HuH-7 (cell line): ENCODE measurements around the gene ZNF24.

ENCODE experiments used
- DNase-seq: peaks from one replicate; pipeline ENCODE4 v3.0.0; 2011; ENCODE audit warnings: low spot score

ZNF24 gene

DNA sequence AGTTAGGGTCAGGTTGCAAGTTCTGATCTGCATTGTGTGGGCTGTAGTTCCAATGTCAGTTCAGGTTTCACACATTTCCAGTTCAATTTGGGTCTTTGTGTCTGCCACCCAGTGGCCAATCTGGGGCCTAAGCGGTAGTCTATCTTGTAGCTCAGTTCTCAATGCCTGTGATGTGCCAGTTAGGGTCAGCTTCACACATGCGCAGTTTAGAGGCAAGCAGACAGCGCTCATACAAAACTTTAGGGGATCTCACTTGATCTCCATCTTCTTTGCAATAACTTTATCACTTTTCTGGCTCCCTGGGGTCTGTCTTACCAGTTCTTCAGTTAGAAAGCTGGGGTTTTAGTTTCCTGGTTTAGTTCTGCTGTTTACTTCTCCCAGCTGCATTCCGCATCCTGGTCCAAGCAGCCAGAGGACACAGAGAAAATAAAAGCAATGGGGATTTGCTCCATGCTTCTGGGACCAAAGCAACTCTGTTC is 11.0 kb upstream of the ZNF24 start:
- DNase-seq, result peak; percentile 48

DNA sequence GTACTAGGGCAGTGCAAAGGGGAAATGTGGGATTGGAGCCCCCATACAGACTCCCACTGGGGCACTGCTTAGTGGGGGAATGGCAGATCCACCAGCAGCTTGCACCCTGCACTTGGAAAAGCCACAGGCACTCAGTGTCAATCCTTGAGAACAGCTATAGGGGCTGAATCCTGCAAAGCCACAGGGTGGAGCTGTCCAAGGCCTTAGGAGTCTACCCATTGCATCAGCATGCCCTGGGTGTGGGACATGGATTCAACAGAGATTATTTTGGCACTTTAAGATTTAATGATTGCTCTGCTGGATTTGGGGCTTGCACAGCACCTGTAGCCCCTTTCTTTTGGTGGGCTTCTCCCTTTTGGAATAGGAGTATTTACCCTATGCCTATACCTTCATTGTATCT is 8.6 kb upstream of the ZNF24 start:
- no peak for DNase-seq

- DNase-seq, result no peak
These were observed 8.1 kb upstream of the ZNF24 start for GRCh38 chr18:35352283-35352682.

GRCh38 chr18:35348001-35348400 is 3.8 kb upstream of the ZNF24 start:
- DNase-seq, result no peak

DNA sequence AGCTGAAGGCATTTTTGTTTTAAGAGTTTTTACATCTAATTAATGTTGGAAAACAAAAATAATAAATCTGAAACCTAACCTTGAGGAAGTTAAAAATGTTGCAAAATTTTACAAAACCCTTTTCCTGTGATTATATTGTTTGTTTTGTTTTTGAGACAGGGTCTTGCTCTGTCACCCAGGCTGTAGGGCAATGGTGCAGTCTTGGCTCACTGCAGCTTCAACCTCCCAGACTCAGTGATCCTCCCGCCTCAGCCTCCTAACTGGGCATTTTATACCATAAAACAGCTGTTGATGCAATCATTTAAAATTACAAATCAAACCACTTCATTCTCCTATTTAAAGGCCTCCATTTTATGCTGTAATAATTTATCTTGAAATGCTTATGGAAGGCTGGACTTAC is 1.7 kb upstream of the ZNF24 start:
- DNase-seq, result no peak

GRCh38 chr18:35345460-35345921 is 1.3 kb upstream of the ZNF24 start:
- no peak for DNase-seq

DNA sequence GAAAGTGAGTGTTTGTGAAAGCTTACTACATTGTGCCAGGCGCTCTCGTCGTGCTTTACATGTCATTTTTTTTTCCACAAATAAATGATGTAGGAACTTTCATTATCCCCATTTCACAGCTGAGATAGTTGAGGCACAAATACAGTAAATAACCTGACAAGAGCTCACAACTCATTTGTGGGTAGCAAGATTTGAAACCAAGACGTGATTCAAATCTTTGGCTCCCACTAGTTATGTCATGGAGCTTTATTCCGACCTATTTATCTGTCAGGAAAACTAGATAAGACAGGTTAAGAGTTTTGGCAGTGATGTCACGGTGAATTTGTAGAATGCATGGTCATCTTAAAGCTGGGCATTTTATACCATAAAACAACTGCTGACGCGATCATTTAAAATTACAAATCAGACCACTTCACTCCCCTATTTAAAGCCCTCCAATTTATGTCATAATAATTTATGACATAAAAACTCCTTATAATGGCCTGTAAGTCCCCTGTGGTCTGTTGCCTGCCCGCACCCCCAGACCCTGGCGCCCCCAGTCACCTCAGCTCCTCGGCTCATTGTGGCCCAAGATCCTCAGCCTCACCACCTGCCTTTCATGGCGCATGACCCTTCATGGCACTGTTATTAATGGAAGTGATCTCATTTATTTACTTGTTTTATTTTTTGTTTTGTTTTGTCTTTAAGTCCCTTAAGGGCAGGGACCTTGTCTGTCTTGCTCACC is 678 bp upstream of the ZNF24 start:
- no peak for DNase-seq

GRCh38 chr18:35343488-35343935 is 708 bp downstream of the ZNF24 start:
- no peak for DNase-seq

DNA sequence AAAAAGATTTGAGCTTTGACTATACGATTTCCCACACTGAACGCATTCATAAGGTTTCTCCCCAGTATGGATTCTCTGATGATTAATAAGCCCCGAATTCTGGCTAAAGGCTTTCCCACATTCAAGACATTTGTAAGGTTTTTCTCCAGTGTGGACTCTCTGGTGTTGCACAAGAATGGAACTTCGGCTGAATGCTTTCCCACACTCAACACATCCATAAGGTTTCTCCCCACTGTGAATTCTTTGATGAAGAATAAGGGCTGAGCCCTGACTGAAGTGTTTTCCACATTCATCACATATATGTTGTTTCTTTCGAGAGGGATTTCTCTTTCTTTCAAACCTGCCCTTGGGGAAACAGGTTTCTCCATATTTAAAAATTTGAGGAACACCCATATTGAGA is 6.9 kb downstream of the ZNF24 start:
- DNase-seq, result no peak

- DNase-seq, result no peak
These were observed 8.4 kb downstream of the ZNF24 start for GRCh38 chr18:35335866-35336265.

GRCh38 chr18:35334821-35335220 is 9.4 kb downstream of the ZNF24 start:
- DNase-seq, result no peak

- DNase-seq, result no peak
These were observed 10.0 kb downstream of the ZNF24 start for GRCh38 chr18:35334212-35334611.

DNA sequence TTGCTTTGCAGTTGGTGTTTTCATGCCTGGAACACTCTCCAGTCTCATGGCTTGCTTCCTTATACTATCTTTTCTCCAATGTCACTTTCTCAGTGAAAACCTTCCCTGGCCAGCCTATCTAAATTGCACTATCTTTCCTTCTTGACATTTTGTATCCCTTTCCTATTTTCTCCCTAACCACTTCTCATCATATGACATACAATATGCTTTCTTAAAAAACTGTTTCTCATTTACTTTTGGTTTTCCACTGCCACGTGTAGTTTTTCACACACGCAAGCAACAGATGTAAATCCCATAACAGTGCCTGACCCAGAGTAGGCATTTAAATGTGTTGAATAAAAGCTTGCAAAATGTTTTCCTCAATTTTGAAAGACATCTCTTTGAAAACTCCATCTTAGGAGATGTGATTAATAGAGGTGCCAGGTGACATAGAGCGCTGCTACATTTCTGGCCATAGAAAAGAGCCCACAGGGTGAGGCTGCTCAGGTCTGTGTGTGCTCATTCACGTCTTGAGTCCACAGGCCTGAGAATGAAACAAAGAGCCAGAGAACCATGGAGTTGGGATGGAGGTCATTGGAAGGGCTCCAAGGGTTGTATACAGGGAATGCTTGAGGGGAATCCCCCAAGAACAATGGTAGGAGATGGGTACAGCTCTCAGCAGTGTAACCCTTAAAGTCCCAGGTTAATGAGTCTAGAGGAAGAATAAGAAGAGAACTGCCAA is 12.7 kb downstream of the ZNF24 start:
- no peak for DNase-seq

- DNase-seq, result no peak
These were observed 15.4 kb downstream of the ZNF24 start for GRCh38 chr18:35328868-35329267.

GRCh38 chr18:35326695-35327387 is 17.4 kb downstream of the ZNF24 start:
- DNase-seq, result no peak

GRCh38 chr18:35324926-35325655 is 19.1 kb downstream of the ZNF24 start:
- DNase-seq, result no peak

DNA sequence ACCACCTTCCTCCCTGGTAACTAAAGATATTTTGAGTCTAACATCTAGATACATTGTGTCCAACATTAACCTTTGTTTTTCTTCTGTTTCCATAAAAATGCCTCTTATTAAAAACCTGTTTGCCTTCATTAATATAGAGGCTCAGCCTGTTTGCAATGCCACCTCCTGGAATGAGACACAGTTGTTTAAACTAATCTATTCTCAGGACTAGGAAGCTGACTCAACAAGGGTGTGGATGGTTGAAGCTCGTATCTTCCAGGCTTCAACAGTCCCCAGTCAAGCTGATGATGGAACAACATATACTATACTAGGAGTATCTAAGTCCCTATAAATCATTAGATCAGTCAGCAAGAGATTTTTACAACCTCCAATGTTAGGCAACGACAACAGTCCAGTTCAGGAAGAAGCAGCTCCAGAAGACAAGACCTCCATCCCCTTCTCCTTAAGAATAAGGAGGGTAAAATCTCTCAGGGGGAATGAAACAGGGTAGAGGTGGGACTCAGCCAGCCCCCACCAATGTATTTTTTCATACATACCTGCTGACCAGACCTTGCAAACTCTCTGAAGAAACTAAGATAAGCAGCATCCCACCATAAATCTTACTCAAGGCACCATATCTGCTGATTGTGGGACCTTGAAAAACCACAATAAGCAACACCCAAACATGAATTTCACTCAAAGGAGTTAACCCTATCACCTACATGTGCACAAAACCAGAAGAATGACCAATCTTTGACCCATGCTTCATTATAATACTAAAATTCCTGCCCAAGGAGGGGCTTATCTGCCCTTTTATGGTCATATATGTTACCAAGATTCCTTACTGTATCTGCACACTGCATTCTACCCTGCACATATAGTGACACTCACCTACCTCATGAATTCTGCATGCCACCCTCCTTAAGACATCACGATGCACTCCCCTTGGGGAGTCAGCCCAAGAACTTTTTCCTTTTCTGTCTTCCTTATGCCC is 21.4 kb downstream of the ZNF24 start:
- no peak for DNase-seq

DNA sequence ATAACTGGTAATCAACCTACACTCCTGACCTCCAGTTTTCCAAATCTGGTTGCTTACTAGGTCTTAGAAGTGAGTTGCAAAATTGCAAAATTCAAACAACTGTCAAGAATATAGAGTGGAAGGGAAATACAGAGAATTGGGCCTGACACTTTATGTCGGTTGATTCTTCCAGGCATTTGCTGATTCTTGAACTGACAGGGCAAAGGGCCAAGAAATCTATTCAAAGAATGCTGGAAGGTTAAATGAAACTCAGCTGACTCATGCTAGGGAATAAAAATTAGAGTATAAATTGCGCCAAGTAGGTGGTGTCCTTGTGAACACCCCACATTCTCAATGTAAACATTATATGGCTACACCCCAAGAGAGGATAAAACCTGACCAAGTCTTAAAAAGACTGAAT is 32.7 kb downstream of the ZNF24 start:
- DNase-seq, result no peak

DNA sequence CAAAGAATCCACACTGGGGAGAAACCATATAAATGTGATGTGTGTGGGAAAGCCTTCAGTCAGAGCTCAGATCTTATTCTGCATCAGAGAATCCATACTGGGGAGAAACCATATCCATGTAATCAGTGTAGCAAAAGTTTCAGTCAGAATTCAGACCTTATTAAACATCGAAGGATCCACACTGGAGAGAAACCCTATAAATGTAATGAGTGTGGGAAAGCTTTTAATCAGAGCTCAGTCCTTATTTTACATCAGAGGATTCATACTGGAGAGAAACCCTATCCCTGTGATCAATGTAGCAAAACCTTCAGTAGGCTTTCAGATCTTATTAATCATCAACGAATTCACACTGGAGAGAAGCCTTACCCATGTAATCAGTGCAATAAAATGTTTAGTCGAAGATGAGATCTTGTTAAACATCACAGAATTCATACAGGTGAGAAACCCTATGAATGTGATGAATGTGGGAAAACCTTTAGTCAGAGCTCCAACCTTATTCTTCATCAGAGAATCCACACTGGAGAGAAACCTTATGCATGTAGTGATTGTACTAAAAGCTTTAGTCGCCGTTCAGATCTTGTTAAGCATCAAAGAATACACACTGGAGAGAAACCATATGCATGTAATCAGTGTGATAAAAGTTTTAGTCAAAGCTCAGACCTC is 37.5 kb downstream of the ZNF24 start:
- no peak for DNase-seq

GRCh38 chr18:35303610-35304009 is 40.6 kb downstream of the ZNF24 start:
- no peak for DNase-seq
